ENCODE measurements around the gene UQCRH. TPM values are rescaled to one million over a fixed set of nuclear protein-coding genes. Genes with fewer than 3 reads are reported as not detected.

Gene UQCRH
- total RNA-seq, 1 experiment from 2014 or later = 663 TPM

GRCh38 chr1:46295306-46295705, 8.2 kb upstream of the UQCRH start (continued):
- TF ChIP-seq ARID4B (CRISPR knock-in tag; IDR thresholded peaks at IDR 0.05; ENCODE audit: borderline replicate concordance) (no peak), PREB (CRISPR knock-in tag; IDR thresholded peaks at IDR 0.05; ENCODE audit: borderline replicate concordance) (no peak)

GRCh38 chr1:46298387-46298786, 5.1 kb upstream of the UQCRH start:
- Mint-ChIP-seq H3K27ac (peak overlapping the region; percentile 21), H3K27me3 (ENCODE audit: low read depth) (no peaks in the 10 kb centered on the region), H3K4me1 (peaks cover 32% of the 10 kb centered on the region), H3K4me3 (peak overlapping the region; percentile 2; the same call in 1 of the 2 replicates), H3K9me3 (no peaks in the 10 kb centered on the region), H3K36me3 (peaks cover 31% of the 10 kb centered on the region)
- no peak for DNase-seq (ENCODE audit: low spot score)
- TF ChIP-seq CREB1 (CRISPR knock-in tag; IDR thresholded peaks at IDR 0.05) = no peak
- TF ChIP-seq RORB (CRISPR knock-in tag; IDR thresholded peaks at IDR 0.05) = no peak
- TF ChIP-seq ZNF423 (CRISPR knock-in tag; IDR thresholded peaks at IDR 0.05) = no peak
- TF ChIP-seq NFYB (CRISPR knock-in tag; conservative IDR thresholded peaks at IDR 0.05; ENCODE audit: low read depth) = no peak
- CTCF ChIA-PET = interaction anchor here (0.7 to 1.6 kb wide), 2 partner anchors 43 to 50 kb away, joined by 3 to 4 read pairs; no protein-coding TSS in a partner anchor
- POLR2A ChIA-PET = no interaction called here
- no peak for ATAC-seq

GRCh38 chr1:46300673-46301405, 2.7 kb upstream of the UQCRH start:
- Mint-ChIP-seq H3K27ac (peak overlapping the region; percentile 67), H3K4me3 (peak overlapping the region; percentile 100), H3K27me3 (ENCODE audit: low read depth) (no peaks in the 10 kb centered on the region), H3K9me3 (no peaks in the 10 kb centered on the region), H3K4me1 (peaks cover 39% of the 10 kb centered on the region), H3K36me3 (peaks cover 28% of the 10 kb centered on the region)
- no peak for DNase-seq (ENCODE audit: low spot score)
- ChIA-PET CTCF (interaction anchor here (0.6 to 1.1 kb wide), 4 partner anchors 11 to 47 kb away, joined by 3 to 6 read pairs (median 4); no protein-coding TSS in a partner anchor), POLR2A (interaction anchor here (1.1 kb wide), 1 partner anchor 17 kb away, joined by 3 read pairs; no protein-coding TSS in a partner anchor)
- no peak for ATAC-seq
- TF ChIP-seq ESRRA (CRISPR knock-in tag; IDR thresholded peaks at IDR 0.05; ENCODE audit: borderline replicate concordance) = no peak
- TF ChIP-seq FOXP4 (CRISPR knock-in tag; IDR thresholded peaks at IDR 0.05) = no peak
- TF ChIP-seq SP1 (CRISPR knock-in tag; conservative IDR thresholded peaks at IDR 0.05) = no peak
- no peak for TF ChIP-seq USF2 (CRISPR knock-in tag; IDR thresholded peaks at IDR 0.05)
- TF ChIP-seq ATF2 (CRISPR knock-in tag; IDR thresholded peaks at IDR 0.05; ENCODE audit: borderline replicate concordance, low read depth) = no peak
- no peak for TF ChIP-seq ARID4B (CRISPR knock-in tag; IDR thresholded peaks at IDR 0.05; ENCODE audit: borderline replicate concordance)
- no peak for TF ChIP-seq HMGA2 (CRISPR knock-in tag; IDR thresholded peaks at IDR 0.05)
- no peak for TF ChIP-seq SMAD4 (CRISPR knock-in tag; IDR thresholded peaks at IDR 0.05)
- TF ChIP-seq ZNF138 (CRISPR knock-in tag; conservative IDR thresholded peaks at IDR 0.05) = no peak
- TF ChIP-seq SMAD3 (CRISPR knock-in tag; IDR thresholded peaks at IDR 0.05; ENCODE audit: borderline replicate concordance) = no peak
- no peak for TF ChIP-seq ZNF263 (CRISPR knock-in tag; IDR thresholded peaks at IDR 0.05; ENCODE audit: low read depth)
- no peak for TF ChIP-seq GRHL2 (CRISPR knock-in tag; IDR thresholded peaks at IDR 0.05; ENCODE audit: insufficient replicate concordance, severe bottlenecking)
